Natural killer cell (primary cell): ENCODE results near the gene ISG20L2. TPM values are rescaled to one million over a fixed set of nuclear protein-coding genes. Genes with fewer than 3 reads are reported as not detected.
A peak's percentile ranks its signal among the peaks of the same experiment; 100 is the strongest.

ENCODE experiments used
- ATAC-seq, 3 donors: fragments of 150-1000 bp in 2 of 3; fragments of 200-7000 bp in 1 of 3; cut with Tn5 transposase; 1 replicate in 1 of 3; 2 replicates in 2 of 3; pipeline ENCODE4 v1.10.0; 2021; ENCODE audit warnings: mild to moderate bottlenecking in 2 of 3, moderate library complexity in 2 of 3
- DNase-seq, 2 donors: peaks; one replicate each; pipeline versions ENCODE4 v3.0.0 to v3.0.0-alpha.2; 2013 to 2021; ENCODE audit warnings: mixed read lengths in 1 of 2
- H3K27ac ChIP-seq: one replicate; pipeline ENCODE4 v1.5.1; 2013; ENCODE audit warnings: mild to moderate bottlenecking, low read length
- H3K27me3 ChIP-seq: one replicate; pipeline ENCODE4 v1.6.1; 2013; ENCODE audit warnings: low read length; ENCODE audit not compliant: control insufficient read depth, insufficient read depth
- H3K36me3 ChIP-seq: one replicate; pipeline ENCODE4 v1.6.1; 2013; ENCODE audit warnings: low read length; ENCODE audit not compliant: control insufficient read depth, insufficient read depth
- H3K4me1 ChIP-seq: one replicate; pipeline ENCODE4 v1.6.1; 2013; ENCODE audit warnings: low read length; ENCODE audit not compliant: control insufficient read depth, insufficient read depth
- H3K4me3 ChIP-seq: one replicate; pipeline ENCODE4 v1.5.1; 2013; ENCODE audit warnings: low read length
- H3K9me3 ChIP-seq: one replicate; pipeline ENCODE4 v1.6.1; 2013; ENCODE audit warnings: low read length; ENCODE audit not compliant: control insufficient read depth, insufficient read depth
- H3K27ac Mint-ChIP-seq, 2 donors: one replicate each; pipeline ENCODE4 v1.8.0; 2022; ENCODE audit warnings: mild to moderate bottlenecking in 2 of 2, mixed read lengths in 2 of 2, moderate library complexity in 1 of 2
- H3K27me3 Mint-ChIP-seq, 2 donors: one replicate each; pipeline ENCODE4 v1.8.0; 2022; ENCODE audit warnings: low read depth in 2 of 2, mixed read lengths in 2 of 2
- H3K36me3 Mint-ChIP-seq: one replicate; pipeline ENCODE4 v1.8.0; 2022; ENCODE audit warnings: mixed read lengths
- H3K4me1 Mint-ChIP-seq, 2 donors: one replicate each; pipeline ENCODE4 v1.8.0; 2022; ENCODE audit warnings: mixed read lengths in 2 of 2
- H3K4me3 Mint-ChIP-seq: one replicate; pipeline ENCODE4 v1.8.0; 2022; ENCODE audit warnings: mild to moderate bottlenecking, moderate library complexity, mixed read lengths
- H3K9me3 Mint-ChIP-seq, 2 donors: one replicate each; pipeline ENCODE4 v1.8.0; 2022; ENCODE audit warnings: mixed read lengths in 2 of 2
- CTCF ChIP-seq: fragments of 200-600 bp; IDR thresholded peaks from one replicate; pipeline ENCODE4 v1.8.0; 2022; ENCODE audit warnings: antibody characterized with exemption
- WGBS: methylation state at CpG from one replicate; pipeline ENCODE4 v1.1.7; 2013; ENCODE audit warnings: missing lambda C conversion rate; ENCODE audit not compliant: insufficient coverage; 5-methylcytosine and 5-hydroxymethylcytosine counted together
- intact Hi-C: fragments of 100-400 bp; cut with micrococcal nuclease; formaldehyde crosslinking; loops from one replicate; pipeline ENCODE4 v1.14.2; 2022
- total RNA-seq, 4 donors: library from RNA; stranded (reverse); fragments of 120-200 nt in 1 of 4; gene quantifications; one replicate each; pipeline versions ENCODE4 v1.2.3 to v1.2.4, GENCODE V29; 2013 to 2022

Gene ISG20L2
- total RNA-seq, 3 donors from 2014 or later (not counting 1 experiment from before 2014, with no cell fraction given): 60.3 to 71.9 (median 68.7) TPM

- H3K36me3 Mint-ChIP-seq: no peaks in the 10 kb centered on the region
- intact Hi-C loops: no loop called here
- H3K4me1 Mint-ChIP-seq: peaks cover 45 to 46% of the 10 kb centered on the region in 2 donors
These were observed 14.2 kb upstream of the ISG20L2 start for GRCh38 chr1:156742801-156743200.

GRCh38 chr1:156742017-156742416 is 13.5 kb upstream of the ISG20L2 start:
- intact Hi-C loops: no loop called here
- no peak for ATAC-seq
- Histone ChIP-seq H3K27ac (peak overlapping the region; percentile 84), H3K27me3 (no peaks in the 10 kb centered on the region), H3K4me3 (no peak overlapping the region), H3K4me1 (peaks cover 26% of the 10 kb centered on the region), H3K9me3 (no peaks in the 10 kb centered on the region), H3K36me3 (peaks cover 23% of the 10 kb centered on the region)
- Mint-ChIP-seq H3K9me3 (no peaks in the 10 kb centered on the region), H3K27me3 (no peaks in the 10 kb centered on the region), H3K4me3 (no peak overlapping the region), H3K36me3 (no peaks in the 10 kb centered on the region), H3K27ac (peak overlapping the region; percentile 95 to 96), H3K4me1 (peaks cover 39 to 40% of the 10 kb centered on the region in 2 donors)
- WGBS: 86% methylated on average over 3 of the region's 3 CpGs
- DNase-seq: peak in 1 of 2 donors; percentile 7
- no peak for TF ChIP-seq CTCF

More at GRCh38 chr1:156742801-156743200, 14.2 kb upstream of the ISG20L2 start:
- H3K4me1 ChIP-seq: peaks cover 33% of the 10 kb centered on the region
- H3K27me3 Mint-ChIP-seq: no peaks in the 10 kb centered on the region
- peak overlapping the region; percentile 95 to 96 for H3K27ac Mint-ChIP-seq
- DNase-seq (peak in 1 of 2 donors; percentile 2), ATAC-seq (no peak)
- no peaks in the 10 kb centered on the region for H3K27me3 ChIP-seq
- H3K9me3 ChIP-seq: no peaks in the 10 kb centered on the region
- H3K4me3 ChIP-seq: no peak overlapping the region
- no peak overlapping the region for H3K4me3 Mint-ChIP-seq
- 100% methylated on average over 3 of the region's 4 CpGs for WGBS
- no peaks in the 10 kb centered on the region for H3K9me3 Mint-ChIP-seq
- no peak overlapping the region for H3K27ac ChIP-seq
- TF ChIP-seq CTCF: no peak
- H3K36me3 ChIP-seq: peaks cover 17% of the 10 kb centered on the region

GRCh38 chr1:156741481-156741983 is 13.0 kb upstream of the ISG20L2 start:
- ATAC-seq (no peak), DNase-seq (no peak)
- H3K36me3 Mint-ChIP-seq: no peaks in the 10 kb centered on the region

More at GRCh38 chr1:156741481-156741983, 13.0 kb upstream of the ISG20L2 start:
- intact Hi-C loops: loop anchor here (1.0 kb wide), 3 partner anchors 10 to 26 kb away; partner anchors contain the start of genes HDGF, ISG20L2, METTL25B and PRCC
- WGBS: 30% methylated on average over 5 of the region's 8 CpGs
- H3K27me3 Mint-ChIP-seq: no peaks in the 10 kb centered on the region
- H3K4me1 Mint-ChIP-seq: peaks cover 36% of the 10 kb centered on the region in 2 donors
- Histone ChIP-seq H3K4me3 (peak overlapping the region; percentile 19), H3K4me1 (peaks cover 21% of the 10 kb centered on the region), H3K36me3 (peaks cover 27% of the 10 kb centered on the region), H3K27me3 (no peaks in the 10 kb centered on the region), H3K9me3 (no peaks in the 10 kb centered on the region), H3K27ac (peak overlapping the region; percentile 84)
- peak overlapping the region; percentile 95 to 96 for H3K27ac Mint-ChIP-seq
- no peak for TF ChIP-seq CTCF
- peak overlapping the region; percentile 92 for H3K4me3 Mint-ChIP-seq
- H3K9me3 Mint-ChIP-seq: no peaks in the 10 kb centered on the region
